HG02610 (cell line): Measurements from ENCODE around the gene C9orf78.

Experiments used
- ATAC-seq: cut with Tn5 transposase; IDR thresholded peaks from one replicate; pipeline ENCODE4 v1.9.1; 2021; ENCODE audit warnings: mild to moderate bottlenecking, moderate library complexity; ENCODE audit not compliant: unreplicated experiment

C9orf78 gene

GRCh38 chr9:129845373-129845772 is 10.3 kb upstream of the C9orf78 start:
- no peak for ATAC-seq

- no peak for ATAC-seq
Observed at GRCh38 chr9:129841071-129841470, 6.0 kb upstream of the C9orf78 start.

- no peak for ATAC-seq
Observed at GRCh38 chr9:129840034-129840433, 5.0 kb upstream of the C9orf78 start.

GRCh38 chr9:129839324-129840023 is 4.4 kb upstream of the C9orf78 start:
- no peak for ATAC-seq

GRCh38 chr9:129838707-129839259 is 3.7 kb upstream of the C9orf78 start:
- ATAC-seq, result no peak

- ATAC-seq, result no peak
Observed at GRCh38 chr9:129836311-129837007, 1.4 kb upstream of the C9orf78 start.

GRCh38 chr9:129835860-129836223 is 767 bp upstream of the C9orf78 start:
- ATAC-seq, result no peak

GRCh38 chr9:129834489-129835127 is 467 bp downstream of the C9orf78 start:
- ATAC-seq, result peak; percentile 12

GRCh38 chr9:129832982-129833381 is 2.1 kb downstream of the C9orf78 start:
- no peak for ATAC-seq

- no peak for ATAC-seq
Observed at GRCh38 chr9:129828969-129829368, 6.1 kb downstream of the C9orf78 start.

GRCh38 chr9:129828051-129828450 is 7.0 kb downstream of the C9orf78 start:
- ATAC-seq, result no peak

GRCh38 chr9:129826759-129827158 is 8.3 kb downstream of the C9orf78 start:
- no peak for ATAC-seq

- no peak for ATAC-seq
Observed at GRCh38 chr9:129826344-129826743, 8.7 kb downstream of the C9orf78 start.

GRCh38 chr9:129823935-129824601 is 11.0 kb downstream of the C9orf78 start, which contains the start of gene TOR1A:
TSS of gene TOR1A (minus strand) at chr9:129824136. CDS start at chr9:129824085, 51 bp downstream.
- ATAC-seq, result peak; percentile 90

GRCh38 chr9:129823542-129823934 is 11.5 kb downstream of the C9orf78 start:
- no peak for ATAC-seq

- no peak for ATAC-seq
Observed at GRCh38 chr9:129822898-129823541, 12.1 kb downstream of the C9orf78 start.

- ATAC-seq, result no peak
Observed at GRCh38 chr9:129816501-129817435, 18.3 kb downstream of the C9orf78 start.

GRCh38 chr9:129815278-129815677 is 19.8 kb downstream of the C9orf78 start:
- no peak for ATAC-seq

GRCh38 chr9:129814432-129815223 is 20.4 kb downstream of the C9orf78 start:
- no peak for ATAC-seq
